Activated CD8-positive, alpha-beta memory T cell treated with anti-CD3 and anti-CD28 coated beads for 24 hours (primary cell): Measurements from ENCODE around the gene TDG.
"Not testable (repeated sequence)": the region's sequence is repeated elsewhere in the genome, so short reads cannot be mapped to it uniquely, and the experiment has no call there.

Source experiments
- DNase-seq: peaks from one replicate; pipeline ENCODE4 v3.0.0-alpha.2; 2020

The TDG gene

GRCh38 chr12:103960616-103961227 is 5.0 kb upstream of the TDG start:
- no peak for DNase-seq

- no peak for DNase-seq
These were observed 3.2 kb upstream of the TDG start for GRCh38 chr12:103962493-103962892.

- DNase-seq = no peak
These were observed 867 bp upstream of the TDG start for GRCh38 chr12:103964805-103965204.

GRCh38 chr12:103965255-103965589 is 450 bp upstream of the TDG start:
- DNase-seq = no peak

- DNase-seq = no peak
These were observed 1.1 kb downstream of the TDG start for GRCh38 chr12:103966736-103967135.

GRCh38 chr12:103969391-103969790 is 3.7 kb downstream of the TDG start:
- DNase-seq = no peak

GRCh38 chr12:103973909-103974308 is 8.2 kb downstream of the TDG start:
- DNase-seq = no peak

- no peak for DNase-seq
These were observed 9.7 kb downstream of the TDG start for GRCh38 chr12:103975368-103975767.

- no peak for DNase-seq
These were observed 12.8 kb downstream of the TDG start for GRCh38 chr12:103978384-103978982.

- no peak for DNase-seq
These were observed 21.2 kb downstream of the TDG start for GRCh38 chr12:103986829-103987228.

GRCh38 chr12:103994235-103994634 is 28.6 kb downstream of the TDG start:
- DNase-seq = no peak

GRCh38 chr12:103996595-103996994 is 30.9 kb downstream of the TDG start:
- no peak for DNase-seq

- DNase-seq = no peak
These were observed 31.7 kb downstream of the TDG start for GRCh38 chr12:103997286-103997900.

- DNase-seq = no peak
These were observed 33.3 kb downstream of the TDG start for GRCh38 chr12:103998976-103999375.

GRCh38 chr12:104000807-104001434 is 35.2 kb downstream of the TDG start:
- no peak for DNase-seq

GRCh38 chr12:104002686-104003085 is 37.0 kb downstream of the TDG start:
- no peak for DNase-seq

GRCh38 chr12:104003596-104003995 is 37.9 kb downstream of the TDG start:
- no peak for DNase-seq

GRCh38 chr12:104006929-104007328 is 41.3 kb downstream of the TDG start:
- DNase-seq = no peak

- DNase-seq = no peak
These were observed 44.4 kb downstream of the TDG start for GRCh38 chr12:104010121-104010520.

GRCh38 chr12:104010606-104011169 is 45.0 kb downstream of the TDG start:
- no peak for DNase-seq

GRCh38 chr12:104011253-104011652 is 45.6 kb downstream of the TDG start:
- DNase-seq = no peak

- DNase-seq = no peak
These were observed 46.7 kb downstream of the TDG start for GRCh38 chr12:104012331-104012730.

GRCh38 chr12:104021862-104022261 is 56.2 kb downstream of the TDG start:
- DNase-seq = not testable (repeated sequence)

- DNase-seq = no peak
These were observed 57.1 kb downstream of the TDG start for GRCh38 chr12:104022786-104023185.
